Activated CD8-positive, alpha-beta memory T cell treated with anti-CD3 and anti-CD28 coated beads, Interleukin-2, amount 50 U/mL, for 48 hours (primary cell): ENCODE results near the gene CCT5.
"Not testable (repeated sequence)": the region's sequence is repeated elsewhere in the genome, so short reads cannot be mapped to it uniquely, and the experiment has no call there.

Experiments
- DNase-seq: peaks from one replicate; pipeline ENCODE4 v3.0.0-alpha.2; 2020

CCT5 gene

GRCh38 chr5:10278658-10279279 lies 28.7 kb downstream of the CCT5 start:
- peak; percentile 10 for DNase-seq

- DNase-seq = peak; percentile 33
Measured at GRCh38 chr5:10279328-10279727, 29.2 kb downstream of the CCT5 start.

- no peak for DNase-seq
Measured at GRCh38 chr5:10279925-10280720, 30.0 kb downstream of the CCT5 start.

- DNase-seq = peak; percentile 90
Measured at GRCh38 chr5:10283927-10284635, 34.0 kb downstream of the CCT5 start.

GRCh38 chr5:10285362-10285761 lies 35.3 kb downstream of the CCT5 start:
- not testable (repeated sequence) for DNase-seq

- peak; percentile 17 for DNase-seq
Measured at GRCh38 chr5:10286162-10286861, 36.2 kb downstream of the CCT5 start.

GRCh38 chr5:10286862-10287227 lies 36.8 kb downstream of the CCT5 start:
- no peak for DNase-seq

GRCh38 chr5:10288592-10289219 lies 38.6 kb downstream of the CCT5 start:
- peak; percentile 65 for DNase-seq

GRCh38 chr5:10289353-10289752 lies 39.3 kb downstream of the CCT5 start:
- DNase-seq = no peak

- no peak for DNase-seq
Measured at GRCh38 chr5:10289991-10290390, 39.9 kb downstream of the CCT5 start.

GRCh38 chr5:10290438-10290837 lies 40.4 kb downstream of the CCT5 start:
- DNase-seq = no peak

GRCh38 chr5:10291692-10292339 lies 41.7 kb downstream of the CCT5 start:
- DNase-seq = no peak

GRCh38 chr5:10293907-10294662 lies 44.0 kb downstream of the CCT5 start:
- no peak for DNase-seq

- no peak for DNase-seq
Measured at GRCh38 chr5:10295619-10296326, 45.7 kb downstream of the CCT5 start.

GRCh38 chr5:10297646-10298204 lies 47.6 kb downstream of the CCT5 start:
- no peak for DNase-seq

- no peak for DNase-seq
Measured at GRCh38 chr5:10300246-10300645, 50.2 kb downstream of the CCT5 start.

GRCh38 chr5:10301266-10301665 lies 51.2 kb downstream of the CCT5 start:
- DNase-seq = no peak

GRCh38 chr5:10301842-10302610 lies 51.9 kb downstream of the CCT5 start:
- no peak for DNase-seq

GRCh38 chr5:10303201-10303600 lies 53.1 kb downstream of the CCT5 start:
- no peak for DNase-seq

- no peak for DNase-seq
Measured at GRCh38 chr5:10303699-10304170, 53.7 kb downstream of the CCT5 start.
